Posterior vena cava (tissue), 2 donors: ENCODE results near the gene PKNOX2. TPM values are rescaled to one million over a fixed set of nuclear protein-coding genes. Genes with fewer than 3 reads are reported as not detected.
"Not testable (repeated sequence)": the region's sequence is repeated elsewhere in the genome, so short reads cannot be mapped to it uniquely, and the experiment has no call there.

ENCODE experiments used
- DNase-seq: peaks from one replicate; pipeline ENCODE4 v3.0.0-alpha.2; 2020; ENCODE audit warnings: low spot score
- intact Hi-C, 2 donors: fragments of 100-400 bp; cut with DNase I; formaldehyde crosslinking; loops; one replicate each; pipeline versions ENCODE4 v1.14.1 to v1.14.2; 2022 to 2023
- total RNA-seq, 2 donors: library from RNA; stranded (reverse); fragmentation: NEBNext Ultra II Directional; extraction: Animal tissue kit (Norgen Biotek cat#: 25700); gene quantifications; one replicate each; pipeline ENCODE4 v1.2.1, GENCODE V29; 2021
- donor health status: DM: yes; HTN: yes; CAD: no.
- donor health status: DM: yes; HTN: yes; CAD: no.

Gene PKNOX2
- total RNA-seq, 2 donors from 2014 or later = 8.2 to 8.3 TPM

DNA sequence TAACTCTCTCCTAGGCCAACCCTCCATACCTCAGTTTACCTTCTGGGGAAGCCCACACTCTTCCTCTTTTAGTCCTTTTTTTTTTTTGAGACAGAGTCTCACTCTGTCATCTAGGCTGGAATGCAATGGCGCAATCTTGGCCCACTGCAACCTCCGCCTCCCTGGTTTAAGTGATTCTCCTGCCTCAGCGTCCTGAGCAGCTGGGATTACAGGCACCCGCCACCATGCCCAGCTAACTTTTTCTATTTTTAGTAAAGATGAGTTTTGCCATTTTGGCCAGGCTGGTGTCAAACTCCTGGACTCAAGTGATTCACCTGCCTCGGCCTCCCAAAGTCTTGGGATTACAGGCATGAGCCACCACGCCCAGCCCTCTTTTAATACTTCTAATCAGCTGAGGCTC lies 58.6 kb downstream of the PKNOX2 start:
- peak; percentile 30 for DNase-seq
- intact Hi-C loops = not testable (repeated sequence)

DNA sequence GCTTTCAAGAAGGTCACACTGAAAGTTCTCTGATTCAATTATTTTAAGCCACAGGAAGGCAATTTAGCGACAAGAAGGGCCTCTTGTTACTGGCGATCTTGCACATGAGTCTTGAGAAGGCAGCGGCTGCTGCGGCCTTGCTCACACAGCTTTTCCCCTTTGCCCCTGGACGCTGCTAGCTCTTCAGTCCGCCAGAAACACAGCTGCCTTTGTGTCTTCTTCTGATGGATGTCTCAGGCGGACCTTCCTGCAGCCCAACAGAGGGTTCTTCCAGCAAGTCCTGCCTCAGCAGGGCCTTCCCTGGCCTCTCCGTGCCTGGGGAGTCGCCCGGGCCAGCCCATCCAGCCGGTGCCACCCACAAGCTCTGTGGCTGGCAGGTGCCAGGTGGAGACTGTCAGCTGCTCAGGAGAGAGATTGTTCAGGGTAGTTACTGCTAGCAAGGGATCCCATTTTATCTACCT lies 59.4 kb downstream of the PKNOX2 start:
- DNase-seq = peak; percentile 46
- intact Hi-C loops = no loop called here

DNA sequence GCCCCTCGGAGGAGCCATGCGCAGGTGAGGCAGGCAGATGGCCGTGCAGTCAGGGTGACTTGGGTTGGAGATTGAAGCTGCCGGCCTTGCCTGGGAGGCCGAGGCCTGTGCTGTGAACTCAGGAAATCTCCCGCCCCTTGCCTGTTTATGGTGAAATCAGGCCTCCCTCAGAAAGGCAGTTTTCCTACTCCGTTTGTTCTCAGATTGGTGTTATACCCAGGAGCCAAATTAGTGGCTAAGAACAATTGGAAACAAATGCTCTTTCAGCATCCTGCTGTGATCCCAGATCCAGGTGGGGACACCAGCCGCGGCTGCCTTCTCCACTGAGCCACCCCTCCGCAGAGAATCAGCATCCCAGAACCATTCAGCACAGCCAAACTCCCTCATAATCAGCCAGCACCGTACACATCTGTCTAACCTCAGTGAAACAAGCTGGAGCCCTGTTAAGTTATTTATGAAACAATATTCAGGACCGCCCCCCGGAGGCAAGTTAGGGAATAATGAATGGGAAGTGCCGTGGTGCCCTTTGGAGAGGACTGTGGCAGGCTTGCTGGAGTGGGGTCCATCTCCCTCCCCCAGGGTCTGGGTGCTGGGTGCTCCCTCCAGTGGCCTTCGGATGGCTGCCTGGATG lies 60.0 kb downstream of the PKNOX2 start:
- intact Hi-C loops = no loop called here
- DNase-seq = peak; percentile 80

DNA sequence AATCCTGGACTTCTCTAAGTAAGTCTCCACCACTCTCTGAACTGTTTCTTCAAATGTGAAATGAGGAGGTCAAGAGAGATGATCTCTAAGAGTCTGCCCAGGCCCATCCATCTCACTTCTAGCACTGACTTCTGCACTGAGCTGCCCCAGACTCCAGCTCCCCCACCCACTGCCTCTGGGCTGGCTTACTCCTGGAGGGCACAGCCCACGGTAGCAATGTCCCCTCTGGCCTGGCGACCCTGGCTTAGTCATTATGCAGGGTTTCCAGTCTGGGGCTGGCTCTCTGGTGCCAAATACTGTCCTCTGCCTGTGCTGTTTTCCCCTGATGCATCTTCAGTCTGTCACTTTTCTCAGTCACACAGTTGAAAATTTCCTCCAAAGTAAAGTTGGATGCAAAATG lies 60.9 kb downstream of the PKNOX2 start:
- peak; percentile 53 for DNase-seq
- intact Hi-C loops = no loop called here

GRCh38 chr11:125226031-125226430 lies 61.5 kb downstream of the PKNOX2 start:
- intact Hi-C loops = no loop called here
- DNase-seq = no peak

DNA sequence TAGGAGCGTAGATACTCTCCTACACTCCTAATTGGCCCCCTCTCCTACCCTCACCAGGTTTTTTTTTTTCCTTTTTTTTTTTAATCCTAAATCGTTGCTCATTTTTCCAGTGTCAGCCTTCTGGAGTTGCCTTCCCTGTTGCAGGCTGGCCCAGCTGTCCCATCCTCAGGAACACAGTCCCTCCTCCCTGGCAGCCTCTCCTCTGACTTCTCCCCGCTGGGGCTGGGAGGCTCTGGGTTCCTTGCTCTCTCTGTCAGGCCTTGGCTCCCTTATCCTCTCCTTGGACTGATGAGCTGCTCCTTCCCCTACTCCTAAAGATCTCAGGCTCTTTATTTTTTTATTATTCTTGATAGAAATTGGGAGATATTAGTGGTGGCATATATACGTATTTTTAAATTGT lies 62.2 kb downstream of the PKNOX2 start:
- DNase-seq = peak; percentile 44
- intact Hi-C loops = no loop called here

DNA sequence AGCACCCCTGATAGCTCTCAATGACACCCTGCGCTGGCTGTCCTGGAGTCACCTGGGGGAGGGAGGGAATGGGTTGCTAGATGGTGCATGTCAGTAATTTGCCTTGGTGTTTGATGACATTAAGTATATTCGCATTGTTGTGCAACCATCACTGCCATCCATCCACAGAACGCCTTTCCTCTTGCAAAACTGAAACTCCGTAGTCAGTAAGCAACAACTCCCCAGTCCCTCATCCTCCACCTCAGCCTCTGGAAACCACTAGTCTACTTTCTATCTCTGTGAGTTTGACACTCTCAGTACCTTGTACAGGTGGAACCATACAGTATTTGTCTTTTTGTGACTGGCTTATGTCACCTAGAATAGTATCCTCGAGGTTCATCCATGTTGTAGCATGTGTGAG lies 62.6 kb downstream of the PKNOX2 start:
- peak; percentile 23 for DNase-seq
- intact Hi-C loops = no loop called here

DNA sequence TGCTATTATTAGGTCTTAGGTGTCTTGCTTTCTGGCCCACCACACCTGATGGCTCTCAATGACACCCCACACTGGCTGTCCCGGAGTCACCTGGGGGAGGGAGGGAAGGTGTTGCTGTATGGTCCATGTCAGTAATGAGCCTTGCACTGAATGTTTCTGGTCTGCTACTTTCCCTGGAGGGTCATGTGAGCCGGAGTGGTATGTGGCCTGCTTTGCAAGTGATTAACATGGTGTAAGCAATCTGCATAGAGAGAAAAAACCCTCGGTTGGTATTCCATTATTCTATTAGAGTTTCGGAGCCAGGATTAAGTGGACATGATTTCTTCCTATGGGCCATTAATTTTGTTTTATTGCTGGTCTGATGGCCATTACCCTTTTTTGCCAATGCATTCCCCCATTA lies 63.9 kb downstream of the PKNOX2 start:
- intact Hi-C loops = no loop called here

DNA sequence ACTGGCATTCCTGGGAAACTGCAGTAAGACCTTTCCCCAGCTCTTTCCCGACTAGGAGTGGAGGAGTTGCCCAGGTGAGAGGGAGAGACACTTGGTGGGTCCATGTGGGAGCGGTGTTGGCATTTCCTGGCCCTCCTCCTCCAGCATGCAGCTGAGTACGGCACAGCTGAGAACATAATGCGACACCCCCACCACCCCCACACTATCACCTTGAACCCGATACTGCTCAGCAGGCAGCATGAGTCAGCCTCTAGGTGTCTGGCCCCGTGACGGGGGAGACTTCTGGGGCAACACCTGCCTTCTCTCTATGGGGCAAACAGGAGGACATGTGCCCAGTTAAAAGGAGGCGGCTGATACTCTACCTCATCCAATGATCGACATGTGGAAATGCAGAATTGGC lies 64.4 kb downstream of the PKNOX2 start:
- intact Hi-C loops = no loop called here
- DNase-seq = peak; percentile 11

More for the DNA sequence above, 63.9 kb downstream of the PKNOX2 start:
- peak; percentile 26 for DNase-seq

GRCh38 chr11:125229916-125230315 lies 65.4 kb downstream of the PKNOX2 start:
- DNase-seq = peak; percentile 44
- intact Hi-C loops = no loop called here

DNA sequence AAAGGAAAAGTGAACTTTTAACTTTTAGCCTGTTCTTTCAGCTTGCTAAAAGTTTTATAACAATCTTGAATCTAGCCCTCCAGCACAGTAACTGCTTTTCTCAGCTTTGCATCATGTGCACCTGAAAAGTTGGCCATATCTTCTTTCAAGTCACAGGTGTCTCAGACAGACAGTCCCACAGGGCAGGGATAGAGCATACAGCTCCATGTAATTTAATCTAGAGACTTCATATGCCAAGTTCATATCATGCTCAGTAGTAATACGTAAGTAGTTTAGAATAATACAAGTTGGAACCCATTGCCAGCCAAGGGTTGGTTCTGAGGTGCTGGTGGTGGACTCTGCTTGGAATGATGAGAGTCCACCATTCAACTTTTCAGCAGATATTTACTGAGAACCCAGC lies 68.6 kb downstream of the PKNOX2 start:
- intact Hi-C loops = no loop called here

DNA sequence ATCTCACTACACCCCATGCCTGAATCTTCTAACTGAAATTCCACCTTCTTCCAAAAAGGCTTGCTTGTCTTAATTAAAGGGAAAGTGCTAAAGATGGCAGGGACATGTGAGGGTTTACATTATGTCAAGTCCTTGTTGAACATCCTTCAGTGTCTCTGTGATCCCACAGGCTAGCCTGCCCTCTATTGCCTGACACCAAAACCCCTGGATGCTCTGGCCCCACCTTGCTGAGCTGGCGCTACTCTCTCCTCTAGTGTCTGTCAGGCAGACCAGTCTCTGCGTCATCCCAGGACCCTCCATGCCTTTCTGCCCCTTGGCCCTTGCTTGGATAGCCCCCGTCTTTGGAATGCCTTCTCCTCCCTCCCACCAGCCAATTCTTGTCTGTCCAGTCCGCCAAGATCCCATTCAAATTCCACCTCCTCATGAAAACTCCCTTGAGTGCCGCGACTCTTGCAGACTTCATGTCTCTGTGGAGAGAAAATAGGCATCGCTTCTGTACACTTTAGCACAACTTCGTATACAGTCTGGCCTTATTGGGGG lies 69.3 kb downstream of the PKNOX2 start:
- intact Hi-C loops = no loop called here
- DNase-seq = peak; percentile 55

More for the DNA sequence above, 68.6 kb downstream of the PKNOX2 start:
- DNase-seq = peak; percentile 24

- peak; percentile 45 for DNase-seq
Observed at GRCh38 chr11:125235071-125235471, 70.5 kb downstream of the PKNOX2 start.

GRCh38 chr11:125236072-125236825 lies 71.7 kb downstream of the PKNOX2 start:
- intact Hi-C loops = no loop called here
- peak; percentile 69 for DNase-seq

More at GRCh38 chr11:125235071-125235471, 70.5 kb downstream of the PKNOX2 start:
- intact Hi-C loops = no loop called here

DNA sequence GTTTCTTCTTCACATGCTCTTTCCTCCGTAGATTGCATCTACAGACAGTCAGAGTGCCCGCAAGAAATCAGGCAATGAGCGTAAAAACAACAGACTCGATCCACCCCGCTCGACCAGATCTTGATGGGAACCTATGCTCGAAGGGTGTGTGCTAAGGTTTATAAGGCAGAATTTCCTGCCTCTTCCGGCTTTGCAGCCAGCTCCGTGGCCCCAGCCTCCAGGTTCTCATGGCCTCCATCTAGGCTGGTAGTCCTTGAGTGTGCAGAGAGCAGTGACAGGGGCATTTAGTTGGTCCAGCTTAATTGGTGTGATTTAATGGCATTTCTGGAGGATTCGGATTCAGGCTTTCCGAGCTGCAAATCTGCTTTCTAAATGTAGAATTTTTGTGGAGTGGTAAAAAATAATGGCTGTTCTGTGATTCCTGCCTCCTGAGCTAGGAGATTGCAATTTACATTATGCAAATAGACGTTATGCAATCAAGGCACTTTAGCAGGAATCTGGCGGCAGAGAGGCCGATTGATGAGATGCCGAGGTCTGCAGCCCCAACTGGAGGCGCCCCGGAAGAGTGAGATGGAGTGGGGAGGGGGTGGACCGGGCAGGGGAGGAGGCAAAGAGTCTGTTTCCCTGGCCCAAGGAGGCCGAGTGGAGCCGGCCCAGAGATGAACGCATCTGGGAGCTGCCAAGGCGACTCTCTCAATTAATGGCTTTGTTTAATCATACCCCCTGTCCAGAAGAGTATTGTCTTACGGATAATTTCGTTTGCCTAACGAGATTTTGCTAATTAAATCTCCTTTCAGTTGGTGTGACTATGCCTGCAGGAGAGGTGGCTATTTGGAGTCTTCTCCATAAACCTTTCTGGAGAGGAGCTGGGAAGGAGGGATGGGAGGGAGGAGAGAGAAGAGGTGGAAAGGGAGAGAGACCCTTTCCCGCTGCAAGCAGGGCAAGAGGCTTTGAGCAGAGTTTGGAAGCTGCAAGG lies 75.3 kb downstream of the PKNOX2 start:
- DNase-seq = peak; percentile 47
- intact Hi-C loops = no loop called here

DNA sequence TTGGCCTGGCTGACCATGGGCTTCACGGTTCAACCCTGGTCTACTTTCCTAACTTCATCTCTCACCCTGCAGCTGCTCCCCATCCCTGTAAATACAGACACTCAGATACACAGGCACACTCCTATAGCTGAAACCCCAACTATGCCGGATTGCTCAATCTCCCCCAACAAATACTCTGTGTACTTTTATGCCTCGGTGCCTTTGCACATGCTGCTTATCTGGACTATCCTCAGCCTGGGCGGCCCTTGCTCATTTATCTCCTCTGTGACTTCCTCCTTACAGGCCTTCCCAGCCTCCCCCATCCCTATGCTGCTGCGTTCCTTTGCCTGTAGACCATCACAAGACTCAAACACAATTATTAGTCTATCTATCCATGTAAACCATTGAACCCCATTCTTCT lies 76.6 kb downstream of the PKNOX2 start:
- DNase-seq = no peak
- intact Hi-C loops = no loop called here

GRCh38 chr11:125242141-125242775 lies 77.7 kb downstream of the PKNOX2 start:
- DNase-seq = peak; percentile 50
- intact Hi-C loops = no loop called here

DNA sequence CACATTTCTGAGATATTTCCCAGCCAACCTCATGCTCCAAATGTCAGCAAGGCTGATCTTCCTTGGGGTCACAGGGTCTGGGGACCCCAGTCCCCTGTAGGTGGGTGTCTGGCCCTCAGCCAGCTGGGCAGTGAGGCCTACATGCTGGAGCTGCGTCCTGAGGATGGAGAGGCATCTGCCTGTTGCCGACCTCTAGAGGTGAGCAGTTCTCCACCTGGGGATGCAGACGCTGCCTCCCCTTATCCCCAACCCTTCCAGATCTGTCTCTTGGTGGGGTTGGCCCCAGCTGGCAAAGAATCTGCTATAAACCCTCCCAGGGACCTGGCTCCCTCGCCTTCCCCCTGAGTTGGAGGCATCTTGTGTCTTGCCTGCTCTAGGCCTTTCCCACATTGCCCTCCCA lies 79.6 kb downstream of the PKNOX2 start:
- intact Hi-C loops = no loop called here
- DNase-seq = peak; percentile 66

DNA sequence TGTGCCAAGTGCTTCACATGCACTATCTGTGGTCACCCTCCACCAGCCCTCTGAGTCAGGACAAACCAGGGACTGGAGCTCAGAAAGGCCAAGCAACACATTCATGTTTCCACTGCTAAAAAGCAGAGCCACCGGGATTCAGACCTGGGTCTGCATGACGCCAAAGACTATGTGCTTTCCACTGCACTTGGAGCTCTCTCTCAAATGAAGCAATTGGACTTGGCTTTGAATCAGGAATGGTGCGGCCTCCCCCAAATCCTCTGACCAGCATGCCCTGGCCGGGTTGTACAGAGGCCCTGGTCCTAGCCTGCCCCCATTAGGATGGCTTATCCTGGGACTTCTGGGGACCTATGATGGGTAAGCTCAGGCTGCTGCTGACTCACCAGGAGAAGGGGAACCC lies 80.7 kb downstream of the PKNOX2 start:
- intact Hi-C loops = no loop called here

More for the DNA sequence above, 80.7 kb downstream of the PKNOX2 start:
- peak; percentile 74 for DNase-seq
